GM12892 (cell line): ENCODE results near the gene FOXL2.

Experiments used
- POLR2AphosphoS5 ChIP-seq: IDR thresholded peaks from 2 replicates; pipeline ENCODE4 v1.6.1; 2011; ENCODE audit warnings: low read depth, low read length, control low read depth
- TAF1 ChIP-seq: IDR thresholded peaks from 2 replicates; pipeline ENCODE4 v1.6.1; 2011; ENCODE audit warnings: low read depth, mild to moderate bottlenecking, control low read depth, low read length, borderline replicate concordance

- TF ChIP-seq TAF1 (no peak), POLR2AphosphoS5 (no peak)
Measured at GRCh38 chr3:138901567-138901966, 45.4 kb downstream of the FOXL2 start.
